ENCODE results near the gene TSEN34.
"Not testable (repeated sequence)": the region's sequence is repeated elsewhere in the genome, so short reads cannot be mapped to it uniquely, and the experiment has no call there.

Gene TSEN34

DNA sequence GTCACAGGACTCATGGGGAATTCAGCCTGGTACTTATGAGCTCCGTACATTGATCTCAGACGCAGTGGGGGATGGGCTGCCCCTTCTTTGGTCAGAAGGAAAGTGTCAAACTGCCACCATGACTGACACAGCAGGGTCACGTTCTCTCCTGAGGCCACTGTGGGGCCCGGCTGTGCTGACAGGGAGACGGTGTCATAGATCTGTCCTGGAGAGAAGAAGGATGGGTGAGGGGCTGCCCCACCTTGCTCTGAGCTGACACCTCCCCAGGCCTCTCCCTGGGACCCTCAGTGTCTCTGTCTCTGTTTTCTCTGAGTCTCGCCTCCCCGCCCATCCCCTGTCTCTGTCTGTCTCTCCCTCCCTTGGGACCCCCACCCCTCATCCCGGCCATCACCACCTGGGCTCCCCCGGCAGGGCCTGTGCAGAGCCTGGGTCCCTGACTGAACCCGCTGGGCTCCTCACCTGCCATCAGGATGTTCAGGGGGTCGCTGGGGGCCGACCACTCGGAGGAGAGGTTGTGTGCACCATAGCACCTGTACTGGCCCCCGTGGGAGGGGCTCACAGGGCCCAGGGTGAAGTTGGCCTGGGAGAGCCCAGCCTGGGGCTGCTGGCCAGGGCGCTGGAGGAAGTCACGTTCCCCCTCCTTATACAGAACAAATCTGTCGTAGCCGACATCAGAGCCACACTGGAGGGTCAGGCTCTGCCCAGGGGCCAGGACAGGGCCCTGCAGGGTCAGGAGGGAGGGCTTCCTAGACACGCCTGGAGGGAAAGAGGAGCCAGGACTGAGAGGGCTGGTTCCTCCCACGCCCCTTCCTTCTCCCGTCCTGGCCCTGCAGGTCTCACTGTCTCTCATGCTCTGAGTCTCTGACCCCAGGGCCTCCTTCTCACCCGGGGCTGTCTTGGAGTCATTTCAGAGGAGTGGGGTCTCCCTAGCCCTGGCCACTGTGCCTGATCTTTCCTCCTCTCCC lies 49.5 kb downstream of the TSEN34 start:
- not testable (repeated sequence) for H3K4me3 ChIP-seq (ENCODE audit: low read depth, low read length)

DNA sequence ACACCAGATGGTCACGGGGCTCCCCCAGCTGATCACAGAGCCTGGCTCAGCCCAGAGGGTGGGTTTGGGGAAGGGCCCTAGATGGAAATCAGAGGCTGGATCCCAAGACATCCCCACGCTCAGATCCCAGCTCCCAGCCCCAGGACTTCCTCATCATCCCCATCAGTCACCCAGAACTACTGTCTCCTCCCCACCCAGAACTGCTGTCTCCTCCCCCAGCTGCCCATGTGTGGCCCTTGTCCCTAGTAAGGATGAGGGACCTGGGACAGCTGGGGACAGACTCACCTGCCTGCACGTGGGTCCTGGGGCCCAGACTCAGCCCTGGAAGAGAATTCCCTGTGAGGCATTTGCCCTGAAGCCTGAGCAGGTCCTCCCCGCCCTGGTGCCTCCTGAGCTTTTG lies 51.1 kb downstream of the TSEN34 start:
- H3K4me1 ChIP-seq (ENCODE audit: control insufficient read depth, insufficient read depth, low read length, unreplicated experiment); H3K36me3 ChIP-seq (ENCODE audit: insufficient read depth, low read length); H2AFZ ChIP-seq (ENCODE audit: low read length, unreplicated experiment); H3K4me3 ChIP-seq (ENCODE audit: low read depth, low read length); H3K79me2 ChIP-seq (ENCODE audit: control insufficient read depth, insufficient read depth, low read length, unreplicated experiment); H3K27ac ChIP-seq (ENCODE audit: low read depth, low read length); H3K27me3 ChIP-seq (ENCODE audit: insufficient read depth, low read length): not testable (repeated sequence)

More for the DNA sequence above, 49.5 kb downstream of the TSEN34 start:
- H3K27ac ChIP-seq (ENCODE audit: low read depth, low read length); H3K4me1 ChIP-seq (ENCODE audit: control insufficient read depth, insufficient read depth, low read length, unreplicated experiment); H3K36me3 ChIP-seq (ENCODE audit: insufficient read depth, low read length); H2AFZ ChIP-seq (ENCODE audit: low read length, unreplicated experiment); H3K79me2 ChIP-seq (ENCODE audit: control insufficient read depth, insufficient read depth, low read length, unreplicated experiment); H3K27me3 ChIP-seq (ENCODE audit: insufficient read depth, low read length): not testable (repeated sequence)

DNA sequence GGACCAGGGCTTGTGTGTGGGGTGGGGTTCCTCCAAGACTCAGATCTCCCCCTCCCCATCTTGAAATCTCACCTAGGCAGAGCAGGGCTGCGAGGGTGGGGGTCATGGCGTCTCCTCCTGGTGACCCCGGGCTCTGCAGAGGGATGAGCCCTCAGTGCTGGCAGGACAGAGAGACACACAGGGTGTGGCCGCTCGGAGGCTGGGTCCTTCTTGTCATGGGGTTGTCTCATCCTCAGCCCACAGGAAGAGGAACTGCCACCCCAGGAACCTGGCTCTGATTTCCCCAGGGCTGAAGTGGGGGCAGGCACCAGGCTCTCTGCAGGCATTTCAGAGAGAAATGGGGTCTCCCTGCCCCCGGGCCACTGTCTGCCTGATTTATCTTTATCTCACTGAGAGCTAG lies 51.5 kb downstream of the TSEN34 start, which contains the start of gene LILRA6:
TSS of gene LILRA6 (minus strand) at position 145 of the 400 bp plus-strand sequence.
- not testable (repeated sequence) for H3K36me3 ChIP-seq (ENCODE audit: insufficient read depth, low read length); H3K27ac ChIP-seq (ENCODE audit: low read depth, low read length); H3K4me1 ChIP-seq (ENCODE audit: control insufficient read depth, insufficient read depth, low read length, unreplicated experiment); H2AFZ ChIP-seq (ENCODE audit: low read length, unreplicated experiment); H3K79me2 ChIP-seq (ENCODE audit: control insufficient read depth, insufficient read depth, low read length, unreplicated experiment); H3K4me3 ChIP-seq (ENCODE audit: low read depth, low read length); H3K27me3 ChIP-seq (ENCODE audit: insufficient read depth, low read length)

DNA sequence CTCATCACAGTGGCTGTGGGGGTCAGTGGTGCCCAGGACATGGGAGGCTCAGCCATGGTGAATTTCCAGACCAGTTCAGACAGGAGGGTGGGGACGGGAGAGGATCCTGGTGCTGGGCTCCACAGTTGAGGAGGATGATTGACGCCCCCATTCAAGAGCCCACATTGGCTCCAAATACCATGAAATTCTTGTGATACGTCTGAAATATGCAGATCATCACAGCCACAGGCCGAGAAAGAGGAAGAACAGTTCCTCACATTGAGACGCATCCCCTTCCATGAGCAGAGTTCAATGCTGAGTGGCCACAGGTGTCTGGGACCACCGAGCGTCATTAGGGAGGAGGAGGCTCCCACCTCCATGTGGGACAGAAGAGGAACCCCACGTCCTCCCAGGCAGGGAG lies 52.7 kb downstream of the TSEN34 start:
- not testable (repeated sequence) for H3K4me3 ChIP-seq (ENCODE audit: low read depth, low read length); H3K27ac ChIP-seq (ENCODE audit: low read depth, low read length); H3K4me1 ChIP-seq (ENCODE audit: control insufficient read depth, insufficient read depth, low read length, unreplicated experiment); H3K27me3 ChIP-seq (ENCODE audit: insufficient read depth, low read length); H2AFZ ChIP-seq (ENCODE audit: low read length, unreplicated experiment); H3K79me2 ChIP-seq (ENCODE audit: control insufficient read depth, insufficient read depth, low read length, unreplicated experiment); H3K36me3 ChIP-seq (ENCODE audit: insufficient read depth, low read length)

All from ACC112 (cell line).